ENCODE measurements around the gene IFT122.

IFT122 gene

GRCh38 chr3:129502641-129503408 is 62.8 kb downstream of the IFT122 start:
- no peak overlapping the region for H3K27ac ChIP-seq (ENCODE audit: insufficient read depth, low read depth, low read length, poor library complexity, severe bottlenecking)
- 94 to 95% methylated on average over 18 of the region's 18 CpGs for WGBS, 2 experiments

GRCh38 chr3:129503471-129504291 is 63.7 kb downstream of the IFT122 start:
- Histone ChIP-seq H3K36me3 (ENCODE audit: control insufficient read depth, insufficient read depth, low read length) (peaks cover 5% of the 10 kb centered on the region), H3K4me1 (ENCODE audit: control insufficient read depth, insufficient read depth, low read length) (no peaks in the 10 kb centered on the region), H3K27me3 (ENCODE audit: control insufficient read depth, insufficient read depth, low read length, poor library complexity, severe bottlenecking) (no peaks in the 10 kb centered on the region), H3K9me3 (ENCODE audit: control insufficient read depth, low read length) (no peaks in the 10 kb centered on the region), H3K27ac (ENCODE audit: insufficient read depth, low read depth, low read length, poor library complexity, severe bottlenecking) (no peak overlapping the region), H3K4me3 (ENCODE audit: insufficient read depth, low read depth, low read length) (no peak overlapping the region)
- WGBS, 2 experiments, result 90% methylated on average over 12 to 13 of the region's 13 CpGs

More at GRCh38 chr3:129502641-129503408, 62.8 kb downstream of the IFT122 start:
- Histone ChIP-seq H3K36me3 (ENCODE audit: control insufficient read depth, insufficient read depth, low read length) (peaks cover 5% of the 10 kb centered on the region), H3K9me3 (ENCODE audit: control insufficient read depth, low read length) (no peaks in the 10 kb centered on the region), H3K4me3 (ENCODE audit: insufficient read depth, low read depth, low read length) (no peak overlapping the region), H3K4me1 (ENCODE audit: control insufficient read depth, insufficient read depth, low read length) (no peaks in the 10 kb centered on the region), H3K27me3 (ENCODE audit: control insufficient read depth, insufficient read depth, low read length, poor library complexity, severe bottlenecking) (no peaks in the 10 kb centered on the region)

- Histone ChIP-seq H3K27me3 (ENCODE audit: control insufficient read depth, insufficient read depth, low read length, poor library complexity, severe bottlenecking) (no peaks in the 10 kb centered on the region), H3K27ac (ENCODE audit: insufficient read depth, low read depth, low read length, poor library complexity, severe bottlenecking) (no peak overlapping the region), H3K9me3 (ENCODE audit: control insufficient read depth, low read length) (no peaks in the 10 kb centered on the region), H3K36me3 (ENCODE audit: control insufficient read depth, insufficient read depth, low read length) (peaks cover 5% of the 10 kb centered on the region), H3K4me1 (ENCODE audit: control insufficient read depth, insufficient read depth, low read length) (no peaks in the 10 kb centered on the region), H3K4me3 (ENCODE audit: insufficient read depth, low read depth, low read length) (no peak overlapping the region)
- 97 to 99% methylated on average over 5 of the region's 5 CpGs for WGBS, 2 experiments
Measured at GRCh38 chr3:129504471-129505100, 64.6 kb downstream of the IFT122 start.

- Histone ChIP-seq H3K4me1 (ENCODE audit: control insufficient read depth, insufficient read depth, low read length) (no peaks in the 10 kb centered on the region), H3K4me3 (ENCODE audit: insufficient read depth, low read depth, low read length) (no peak overlapping the region), H3K36me3 (ENCODE audit: control insufficient read depth, insufficient read depth, low read length) (peaks cover 5% of the 10 kb centered on the region), H3K27me3 (ENCODE audit: control insufficient read depth, insufficient read depth, low read length, poor library complexity, severe bottlenecking) (no peaks in the 10 kb centered on the region), H3K27ac (ENCODE audit: insufficient read depth, low read depth, low read length, poor library complexity, severe bottlenecking) (no peak overlapping the region), H3K9me3 (ENCODE audit: control insufficient read depth, low read length) (no peaks in the 10 kb centered on the region)
- WGBS, 2 experiments, result 96 to 97% methylated on average over 6 of the region's 6 CpGs
Measured at GRCh38 chr3:129505341-129505740, 65.3 kb downstream of the IFT122 start.

- H3K27me3 ChIP-seq (ENCODE audit: control insufficient read depth, insufficient read depth, low read length, poor library complexity, severe bottlenecking), result no peaks in the 10 kb centered on the region
- 93 to 97% methylated on average over 9 of the region's 9 CpGs for WGBS, 2 experiments
- H3K9me3 ChIP-seq (ENCODE audit: control insufficient read depth, low read length), result no peaks in the 10 kb centered on the region
- H3K4me3 ChIP-seq (ENCODE audit: insufficient read depth, low read depth, low read length), result no peak overlapping the region
- H3K36me3 ChIP-seq (ENCODE audit: control insufficient read depth, insufficient read depth, low read length), result peaks cover 5% of the 10 kb centered on the region
- H3K4me1 ChIP-seq (ENCODE audit: control insufficient read depth, insufficient read depth, low read length), result no peaks in the 10 kb centered on the region
- no peak overlapping the region for H3K27ac ChIP-seq (ENCODE audit: insufficient read depth, low read depth, low read length, poor library complexity, severe bottlenecking)
Measured at GRCh38 chr3:129506231-129506742, 66.3 kb downstream of the IFT122 start.

GRCh38 chr3:129507181-129507831 is 67.3 kb downstream of the IFT122 start:
- Histone ChIP-seq H3K4me1 (ENCODE audit: control insufficient read depth, insufficient read depth, low read length) (no peaks in the 10 kb centered on the region), H3K4me3 (ENCODE audit: insufficient read depth, low read depth, low read length) (no peak overlapping the region), H3K27ac (ENCODE audit: insufficient read depth, low read depth, low read length, poor library complexity, severe bottlenecking) (no peak overlapping the region), H3K36me3 (ENCODE audit: control insufficient read depth, insufficient read depth, low read length) (peaks cover 5% of the 10 kb centered on the region), H3K27me3 (ENCODE audit: control insufficient read depth, insufficient read depth, low read length, poor library complexity, severe bottlenecking) (no peaks in the 10 kb centered on the region), H3K9me3 (ENCODE audit: control insufficient read depth, low read length) (no peaks in the 10 kb centered on the region)
- WGBS, 2 experiments, result 92 to 96% methylated on average over 9 of the region's 9 CpGs

GRCh38 chr3:129512595-129512994 is 72.6 kb downstream of the IFT122 start:
- Histone ChIP-seq H3K36me3 (ENCODE audit: control insufficient read depth, insufficient read depth, low read length) (no peaks in the 10 kb centered on the region), H3K4me1 (ENCODE audit: control insufficient read depth, insufficient read depth, low read length) (no peaks in the 10 kb centered on the region), H3K4me3 (ENCODE audit: insufficient read depth, low read depth, low read length) (no peak overlapping the region), H3K27ac (ENCODE audit: insufficient read depth, low read depth, low read length, poor library complexity, severe bottlenecking) (no peak overlapping the region), H3K9me3 (ENCODE audit: control insufficient read depth, low read length) (no peaks in the 10 kb centered on the region), H3K27me3 (ENCODE audit: control insufficient read depth, insufficient read depth, low read length, poor library complexity, severe bottlenecking) (no peaks in the 10 kb centered on the region)

- Histone ChIP-seq H3K4me1 (ENCODE audit: control insufficient read depth, insufficient read depth, low read length) (no peaks in the 10 kb centered on the region), H3K27me3 (ENCODE audit: control insufficient read depth, insufficient read depth, low read length, poor library complexity, severe bottlenecking) (no peaks in the 10 kb centered on the region), H3K9me3 (ENCODE audit: control insufficient read depth, low read length) (no peaks in the 10 kb centered on the region), H3K27ac (ENCODE audit: insufficient read depth, low read depth, low read length, poor library complexity, severe bottlenecking) (no peak overlapping the region), H3K4me3 (ENCODE audit: insufficient read depth, low read depth, low read length) (no peak overlapping the region), H3K36me3 (ENCODE audit: control insufficient read depth, insufficient read depth, low read length) (peaks cover 6% of the 10 kb centered on the region)
- WGBS, 2 experiments, result 92 to 94% methylated on average over 8 of the region's 8 CpGs
Measured at GRCh38 chr3:129513705-129514104, 73.7 kb downstream of the IFT122 start.

- 96 to 97% methylated on average over 10 of the region's 10 CpGs for WGBS, 2 experiments
- Histone ChIP-seq H3K27me3 (ENCODE audit: control insufficient read depth, insufficient read depth, low read length, poor library complexity, severe bottlenecking) (no peaks in the 10 kb centered on the region), H3K4me1 (ENCODE audit: control insufficient read depth, insufficient read depth, low read length) (no peaks in the 10 kb centered on the region), H3K4me3 (ENCODE audit: insufficient read depth, low read depth, low read length) (no peak overlapping the region), H3K27ac (ENCODE audit: insufficient read depth, low read depth, low read length, poor library complexity, severe bottlenecking) (no peak overlapping the region), H3K9me3 (ENCODE audit: control insufficient read depth, low read length) (no peaks in the 10 kb centered on the region), H3K36me3 (ENCODE audit: control insufficient read depth, insufficient read depth, low read length) (peaks cover 6% of the 10 kb centered on the region)
Measured at GRCh38 chr3:129514110-129514509, 74.1 kb downstream of the IFT122 start.

Data from ectodermal cell (in vitro differentiated cells).